EH (cell line): ENCODE measurements around the gene CCNJ.
A peak's percentile ranks its signal among the peaks of the same experiment; 100 is the strongest.
"Not testable (repeated sequence)": the region's sequence is repeated elsewhere in the genome, so short reads cannot be mapped to it uniquely, and the experiment has no call there.

Source experiments
- DNase-seq: peaks from one replicate; pipeline ENCODE4 v3.0.0-alpha.2; 2015; ENCODE audit warnings: low read depth

The CCNJ gene

GRCh38 chr10:96043033-96043892, at the start of gene CCNJ:
TSS of gene CCNJ (plus strand) at chr10:96043583. CDS start at chr10:96044394, 811 bp downstream.
- peak; percentile 91 for DNase-seq

GRCh38 chr10:95994376-95994775, 49.0 kb upstream of the CCNJ start:
- DNase-seq: not testable (repeated sequence)

- DNase-seq: no peak
Measured at GRCh38 chr10:95998255-95998784, 45.1 kb upstream of the CCNJ start.

- no peak for DNase-seq
Measured at GRCh38 chr10:96013956-96014355, 29.4 kb upstream of the CCNJ start.

DNA sequence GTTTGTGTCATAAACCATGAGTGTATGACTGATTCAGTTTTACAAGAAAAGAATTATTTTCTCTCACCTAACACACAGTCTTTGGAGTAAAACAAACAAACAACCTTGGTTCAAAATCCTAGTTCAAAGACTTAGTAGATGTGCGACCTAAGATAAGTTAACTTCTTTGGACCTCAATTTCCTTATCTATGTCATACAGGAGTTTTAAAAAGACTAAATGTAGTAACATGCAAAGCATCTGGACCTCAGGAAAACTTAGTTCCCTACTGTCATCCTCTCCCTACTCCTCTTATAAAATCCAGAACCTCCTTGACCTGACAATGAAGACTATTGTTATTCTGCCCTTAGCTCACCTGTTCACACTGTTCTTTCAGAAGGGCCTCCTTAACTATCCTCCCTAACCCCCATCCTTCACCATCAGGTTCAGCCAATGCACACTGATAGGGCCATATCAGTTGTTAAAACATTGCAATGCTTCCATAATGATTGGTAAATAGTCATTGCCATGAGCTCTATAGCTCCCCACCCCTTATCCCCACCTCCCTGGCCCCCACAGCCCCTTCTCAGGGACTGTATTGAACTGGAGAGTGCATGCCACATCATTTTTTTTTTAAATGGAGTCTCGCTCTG, 28.8 kb upstream of the CCNJ start:
- DNase-seq: no peak

- peak; percentile 65 for DNase-seq
Measured at GRCh38 chr10:96017191-96017687, 26.1 kb upstream of the CCNJ start.

- no peak for DNase-seq
Measured at GRCh38 chr10:96021332-96021731, 22.1 kb upstream of the CCNJ start.

DNA sequence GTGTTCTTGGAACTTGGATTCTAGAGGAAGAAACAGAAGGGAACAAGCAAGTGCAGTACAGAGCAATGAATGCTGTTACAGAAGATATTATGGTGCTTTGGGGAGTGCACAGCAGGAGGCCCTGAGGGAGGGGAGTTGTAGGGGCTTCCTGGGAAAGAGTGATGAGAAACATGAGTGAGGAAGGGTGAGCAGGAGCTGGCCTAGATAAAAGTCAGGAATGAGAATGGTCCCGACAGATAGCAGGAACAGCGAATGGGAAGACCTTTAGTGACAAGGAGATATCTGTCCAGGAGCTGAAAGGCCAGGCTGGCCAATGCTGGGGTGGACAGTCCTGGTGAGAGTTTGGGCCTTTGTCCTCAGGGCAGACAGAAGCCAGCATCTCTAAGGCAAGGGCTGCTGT, 20.6 kb upstream of the CCNJ start:
- no peak for DNase-seq

DNA sequence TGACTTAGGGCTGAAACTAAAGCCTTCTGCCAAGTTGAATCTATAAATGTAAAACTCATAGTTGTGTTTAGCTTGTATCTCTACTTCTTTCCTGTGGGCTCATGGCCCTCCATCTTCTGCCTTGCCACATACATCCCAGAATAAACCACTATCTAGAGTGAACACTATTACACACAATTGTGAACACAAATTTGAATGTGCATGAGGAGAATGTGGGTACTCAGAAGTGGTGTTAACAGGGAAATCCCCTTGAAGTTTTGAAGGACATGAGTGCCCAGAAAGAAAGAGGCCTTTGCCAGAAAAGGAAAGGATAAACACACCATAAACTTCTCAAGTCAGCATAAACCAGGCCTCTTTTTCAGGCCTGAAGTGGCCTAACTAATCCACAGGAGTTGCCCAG, 20.2 kb upstream of the CCNJ start:
- DNase-seq: no peak

- peak; percentile 13 for DNase-seq
Measured at GRCh38 chr10:96025566-96025965, 17.8 kb upstream of the CCNJ start.

DNA sequence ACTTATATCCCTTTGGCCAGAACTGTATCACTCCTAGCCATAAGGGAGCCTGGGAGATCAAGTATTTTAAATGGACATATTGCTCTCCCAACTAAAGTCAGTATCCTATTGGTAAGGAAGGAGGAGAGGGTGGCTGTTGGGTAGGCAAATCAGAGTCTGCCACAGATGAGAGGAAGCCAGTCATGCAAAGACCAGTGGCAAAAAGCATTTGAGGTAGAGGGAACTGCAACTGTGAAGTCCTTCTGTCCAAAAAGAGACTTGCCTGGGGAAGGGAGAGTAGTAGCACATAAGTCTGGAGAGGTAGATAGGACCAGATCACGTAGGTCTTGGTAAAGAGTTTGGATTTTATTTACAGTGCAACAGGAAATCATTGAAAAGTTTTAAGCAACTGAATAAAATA, 8.8 kb upstream of the CCNJ start:
- no peak for DNase-seq

GRCh38 chr10:96038476-96039387, 4.7 kb upstream of the CCNJ start:
- DNase-seq: no peak

DNA sequence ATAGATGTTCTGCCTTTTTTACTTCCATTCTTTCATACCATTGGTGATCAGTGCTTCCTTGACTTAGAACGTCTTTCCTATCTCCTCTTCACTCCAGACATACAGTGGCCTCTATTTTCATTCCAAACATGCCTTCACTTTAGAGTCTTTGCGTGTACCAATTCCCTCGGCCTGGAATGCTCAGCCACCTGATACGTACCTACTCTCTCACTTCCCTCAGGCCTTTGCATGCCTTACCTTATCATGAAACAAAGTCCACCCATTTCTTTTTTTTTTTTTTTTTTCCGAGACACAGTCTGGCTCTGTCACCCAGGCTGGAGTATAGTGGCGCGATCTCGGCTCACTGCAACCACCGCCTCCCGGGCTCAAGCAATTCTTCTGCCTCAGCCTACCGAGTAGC, 2.2 kb upstream of the CCNJ start:
- no peak for DNase-seq

GRCh38 chr10:96043893-96044715, 721 bp downstream of the CCNJ start:
- DNase-seq: peak; percentile 56

DNA sequence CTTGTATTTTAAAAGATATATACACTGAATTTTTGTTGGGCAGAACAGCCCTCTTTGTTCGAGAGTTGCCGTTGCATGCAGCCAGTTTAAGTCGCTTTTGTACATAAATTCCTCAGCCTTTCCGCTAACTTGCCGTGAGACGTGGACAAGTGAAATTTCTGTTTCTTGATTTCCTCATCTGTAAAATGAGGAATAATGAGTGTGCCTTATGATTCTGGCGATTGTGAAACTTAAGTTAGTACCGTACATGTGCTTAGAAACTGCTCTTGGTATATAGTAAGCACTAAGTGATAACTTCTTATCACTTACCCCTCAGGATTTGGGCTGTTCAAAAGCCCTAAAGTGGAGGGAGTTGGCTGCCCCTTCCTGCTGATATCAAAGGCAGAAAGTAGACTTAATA, 1.4 kb downstream of the CCNJ start:
- DNase-seq: peak; percentile 43

- DNase-seq: no peak
Measured at GRCh38 chr10:96046546-96046945, 3.2 kb downstream of the CCNJ start.

GRCh38 chr10:96047004-96047649, 3.7 kb downstream of the CCNJ start:
- DNase-seq: no peak

DNA sequence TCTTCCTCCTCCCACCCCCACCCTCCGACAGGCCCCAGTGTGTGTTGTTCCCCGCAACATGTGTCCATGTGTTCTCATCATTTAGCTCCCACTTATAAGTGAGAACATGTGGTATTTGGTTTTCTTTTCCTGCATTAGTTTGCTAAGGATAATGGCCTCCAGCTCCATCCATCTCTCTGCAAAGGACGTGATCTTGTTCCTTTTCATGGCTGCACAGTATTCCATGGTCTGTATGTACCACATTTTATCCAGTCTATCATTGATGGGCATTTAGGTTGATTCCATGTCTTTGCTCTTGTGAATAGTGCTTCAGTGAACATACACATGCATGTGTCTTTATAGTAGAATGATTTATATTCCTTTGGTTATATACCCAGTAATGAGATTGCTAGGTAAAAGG, 4.5 kb downstream of the CCNJ start:
- not testable (repeated sequence) for DNase-seq

GRCh38 chr10:96049340-96049739, 6.0 kb downstream of the CCNJ start:
- no peak for DNase-seq

- DNase-seq: no peak
Measured at GRCh38 chr10:96053985-96054384, 10.6 kb downstream of the CCNJ start.

GRCh38 chr10:96056787-96057186, 13.4 kb downstream of the CCNJ start:
- no peak for DNase-seq
